ACC112 (cell line): ENCODE measurements around the gene SGIP1.
"Not testable (repeated sequence)": the region's sequence is repeated elsewhere in the genome, so short reads cannot be mapped to it uniquely, and the experiment has no call there.

Experiments
- H2AFZ ChIP-seq: fragments of 200-600 bp; sonication (generic); one replicate; pipeline ENCODE4 v1.6.0; 2017; ENCODE audit warnings: antibody characterized with exemption, low read length; ENCODE audit not compliant: unreplicated experiment
- H3K27ac ChIP-seq: fragments of 200-600 bp; sonication (generic); 2 replicates; pipeline ENCODE4 v1.5.1; 2014; ENCODE audit warnings: low read depth, mild to moderate bottlenecking, antibody characterized with exemption, low read length, moderate library complexity
- H3K27me3 ChIP-seq: fragments of 200-600 bp; sonication (generic); 2 replicates; pipeline ENCODE4 v1.6.1; 2014; ENCODE audit warnings: mild to moderate bottlenecking, antibody characterized with exemption, low read length, moderate library complexity, mixed read lengths; ENCODE audit not compliant: insufficient read depth
- H3K36me3 ChIP-seq: fragments of 200-600 bp; sonication (generic); 2 replicates; pipeline ENCODE4 v1.6.1; 2016; ENCODE audit warnings: mild to moderate bottlenecking, antibody characterized with exemption, low read length, moderate library complexity, mixed read lengths; ENCODE audit not compliant: insufficient read depth
- H3K4me1 ChIP-seq: fragments of 200-600 bp; sonication (generic); one replicate; pipeline ENCODE4 v1.6.1; 2016; ENCODE audit warnings: low read length, mixed read lengths; ENCODE audit not compliant: insufficient read depth, unreplicated experiment, control insufficient read depth
- H3K4me3 ChIP-seq: fragments of 200-600 bp; sonication (generic); 2 replicates; pipeline ENCODE4 v1.5.1; 2014; ENCODE audit warnings: mild to moderate bottlenecking, low read depth, low read length
- H3K79me2 ChIP-seq: fragments of 200-600 bp; sonication (generic); one replicate; pipeline ENCODE4 v1.6.0; 2016; ENCODE audit warnings: low read length; ENCODE audit not compliant: control insufficient read depth, unreplicated experiment, insufficient read depth

SGIP1 gene

DNA sequence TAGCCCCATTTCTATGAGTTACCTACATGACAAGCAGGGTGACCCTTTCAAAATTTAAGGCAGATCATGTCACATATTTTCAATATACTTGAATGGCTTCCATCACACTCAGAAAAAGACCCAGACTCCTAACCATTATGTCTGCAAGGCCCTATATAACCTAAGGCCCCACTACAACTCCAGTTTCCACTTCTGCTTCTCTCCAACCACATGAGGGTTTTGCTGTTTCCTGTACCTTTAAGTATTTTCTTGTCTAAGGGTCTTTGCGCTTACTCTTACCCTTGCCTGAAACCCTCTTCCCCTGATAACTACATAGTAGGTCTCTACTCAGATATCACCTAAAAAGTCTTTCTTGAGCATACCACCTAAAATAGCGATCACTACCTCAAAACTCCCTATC, 46.1 kb downstream of the SGIP1 start:
- H3K27ac ChIP-seq, result no peak overlapping the region
- peaks cover 10% of the 10 kb centered on the region for H3K4me1 ChIP-seq
- H3K79me2 ChIP-seq, result no peaks in the 10 kb centered on the region
- no peak overlapping the region for H2AFZ ChIP-seq
- no peak overlapping the region for H3K4me3 ChIP-seq
- no peaks in the 10 kb centered on the region for H3K36me3 ChIP-seq
- no peaks in the 10 kb centered on the region for H3K27me3 ChIP-seq

DNA sequence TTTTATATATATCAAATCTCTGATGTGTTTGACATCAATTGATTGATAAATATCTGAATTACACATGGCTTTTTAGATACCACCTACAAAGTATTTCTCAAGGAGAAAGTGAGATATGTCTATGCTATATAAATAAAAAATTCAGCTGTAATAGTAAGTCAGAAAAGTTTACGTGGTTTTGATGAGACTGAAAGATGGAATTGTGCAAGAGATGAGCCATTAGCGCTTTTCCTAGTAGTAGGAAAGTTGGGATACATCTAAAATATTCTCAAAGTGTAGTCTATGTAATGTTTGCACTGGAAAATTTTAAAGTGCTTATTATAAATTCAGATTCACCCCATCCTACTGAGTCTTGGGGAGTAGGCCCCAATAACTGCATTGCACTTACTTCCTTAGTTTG, 49.1 kb downstream of the SGIP1 start:
- H3K27me3 ChIP-seq, result no peaks in the 10 kb centered on the region
- no peak overlapping the region for H3K27ac ChIP-seq
- no peaks in the 10 kb centered on the region for H3K4me1 ChIP-seq
- H3K79me2 ChIP-seq, result no peaks in the 10 kb centered on the region
- H3K4me3 ChIP-seq, result no peak overlapping the region
- no peak overlapping the region for H2AFZ ChIP-seq
- H3K36me3 ChIP-seq, result no peaks in the 10 kb centered on the region

DNA sequence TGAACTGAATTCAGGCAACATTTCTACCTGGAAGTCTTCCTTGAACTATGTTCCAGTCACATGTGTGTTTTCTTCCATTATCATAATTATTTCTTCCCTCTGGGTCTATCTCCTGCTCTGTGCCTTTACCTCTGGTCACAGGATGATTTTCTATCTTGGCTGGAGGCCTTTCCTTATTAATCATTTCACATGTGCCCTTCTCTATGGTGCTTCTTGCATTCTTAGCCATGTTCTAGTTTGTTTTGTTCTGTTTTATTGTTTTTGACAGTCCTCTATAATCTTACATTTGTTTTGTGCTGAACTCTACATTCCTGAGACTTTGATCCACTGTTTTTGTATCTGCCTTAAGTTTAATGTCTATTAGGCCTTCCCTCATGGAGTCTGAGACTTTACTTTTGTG, 51.0 kb downstream of the SGIP1 start:
- no peaks in the 10 kb centered on the region for H3K79me2 ChIP-seq
- no peaks in the 10 kb centered on the region for H3K36me3 ChIP-seq
- H3K4me3 ChIP-seq, result no peak overlapping the region
- H3K27me3 ChIP-seq, result no peaks in the 10 kb centered on the region
- no peaks in the 10 kb centered on the region for H3K4me1 ChIP-seq
- no peak overlapping the region for H3K27ac ChIP-seq
- no peak overlapping the region for H2AFZ ChIP-seq

DNA sequence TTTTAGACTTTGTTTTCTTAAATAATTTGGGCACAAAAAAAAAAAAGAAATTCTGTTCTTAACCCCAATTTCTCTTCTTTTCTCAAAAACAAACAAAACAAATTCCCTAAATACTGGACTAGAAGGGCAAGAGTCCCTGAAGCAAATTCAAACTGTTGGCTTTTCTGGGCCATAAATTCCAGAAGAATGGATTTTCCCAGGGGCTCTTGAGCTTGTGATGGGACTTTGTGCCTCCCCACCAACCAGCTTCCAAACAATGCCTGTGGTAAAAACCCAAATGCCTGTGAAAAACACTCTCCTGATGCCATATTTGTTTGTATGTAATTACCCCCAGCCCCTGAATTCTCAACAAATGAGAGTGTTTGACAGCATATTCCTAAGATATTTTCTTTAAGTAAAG, 55.4 kb downstream of the SGIP1 start:
- H3K4me1 ChIP-seq, result no peaks in the 10 kb centered on the region
- H3K36me3 ChIP-seq, result no peaks in the 10 kb centered on the region
- no peaks in the 10 kb centered on the region for H3K79me2 ChIP-seq
- no peak overlapping the region for H2AFZ ChIP-seq
- H3K4me3 ChIP-seq, result no peak overlapping the region
- no peak overlapping the region for H3K27ac ChIP-seq
- H3K27me3 ChIP-seq, result no peaks in the 10 kb centered on the region

- not testable (repeated sequence) for H3K27me3 ChIP-seq, H3K79me2 ChIP-seq, H3K27ac ChIP-seq, H3K36me3 ChIP-seq, H3K4me1 ChIP-seq, H3K4me3 ChIP-seq, H2AFZ ChIP-seq
Observed at GRCh38 chr1:66592106-66592507, 58.2 kb downstream of the SGIP1 start.

DNA sequence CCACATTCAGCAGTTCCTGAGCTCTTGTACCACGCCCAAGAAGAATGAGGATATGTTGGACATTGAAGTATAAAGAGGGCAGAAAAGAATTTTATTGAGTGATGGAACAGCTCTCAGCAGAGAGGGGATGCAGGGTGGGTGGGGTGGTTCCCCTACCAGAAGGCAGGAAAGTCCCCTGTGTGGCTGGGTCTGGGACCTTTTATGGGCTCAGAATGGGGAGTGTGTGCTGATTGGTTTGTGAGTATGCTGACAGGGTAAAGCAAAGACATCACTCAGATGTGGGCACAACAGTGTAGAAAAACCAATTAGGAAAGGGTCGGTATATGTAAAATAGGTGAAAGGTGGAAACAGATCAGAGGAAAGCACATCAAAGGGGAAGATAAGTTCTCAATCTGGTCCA, 62.2 kb downstream of the SGIP1 start:
- Histone ChIP-seq H2AFZ (no peak overlapping the region), H3K4me3 (no peak overlapping the region), H3K36me3 (no peaks in the 10 kb centered on the region), H3K27ac (no peak overlapping the region), H3K27me3 (no peaks in the 10 kb centered on the region), H3K79me2 (no peaks in the 10 kb centered on the region), H3K4me1 (peaks cover 17% of the 10 kb centered on the region)

GRCh38 chr1:66597500-66597899, 63.5 kb downstream of the SGIP1 start:
- Histone ChIP-seq H3K27ac (no peak overlapping the region), H3K27me3 (no peaks in the 10 kb centered on the region), H3K36me3 (no peaks in the 10 kb centered on the region), H3K79me2 (no peaks in the 10 kb centered on the region), H3K4me3 (no peak overlapping the region), H2AFZ (no peak overlapping the region), H3K4me1 (peaks cover 17% of the 10 kb centered on the region)

DNA sequence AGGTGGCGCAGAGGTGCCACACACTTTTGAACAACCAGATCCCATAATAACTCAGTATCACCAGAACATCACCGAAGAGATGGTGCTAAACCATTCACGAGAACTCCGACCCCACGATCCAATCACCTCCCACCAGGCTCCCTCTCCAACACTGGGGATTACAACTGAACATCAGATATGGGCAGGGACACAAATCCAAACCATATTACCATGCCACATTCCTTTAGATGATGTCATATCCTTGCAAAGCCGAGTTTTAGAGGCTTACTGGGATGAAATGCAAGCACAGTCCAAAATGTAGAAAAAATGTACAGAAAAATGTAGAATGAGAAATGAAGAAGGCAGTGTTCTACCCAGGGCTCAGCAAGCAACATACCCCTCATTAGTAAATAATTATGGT, 64.7 kb downstream of the SGIP1 start:
- no peaks in the 10 kb centered on the region for H3K79me2 ChIP-seq
- peak overlapping the region; percentile 10 for H2AFZ ChIP-seq
- peaks cover 17% of the 10 kb centered on the region for H3K4me1 ChIP-seq
- H3K27me3 ChIP-seq, result no peaks in the 10 kb centered on the region
- peak overlapping the region; percentile 34 for H3K27ac ChIP-seq
- H3K36me3 ChIP-seq, result no peaks in the 10 kb centered on the region
- no peak overlapping the region for H3K4me3 ChIP-seq

GRCh38 chr1:66599346-66599745, 65.4 kb downstream of the SGIP1 start:
- no peaks in the 10 kb centered on the region for H3K79me2 ChIP-seq
- H3K27ac ChIP-seq, result peak overlapping the region; percentile 34
- no peak overlapping the region for H3K4me3 ChIP-seq
- no peaks in the 10 kb centered on the region for H3K36me3 ChIP-seq
- peak overlapping the region; percentile 10 for H2AFZ ChIP-seq
- H3K27me3 ChIP-seq, result no peaks in the 10 kb centered on the region
- H3K4me1 ChIP-seq, result peaks cover 17% of the 10 kb centered on the region

- H3K36me3 ChIP-seq, result no peaks in the 10 kb centered on the region
- peak overlapping the region; percentile 10 for H2AFZ ChIP-seq
- no peak overlapping the region for H3K27ac ChIP-seq
- no peak overlapping the region for H3K4me3 ChIP-seq
- peaks cover 17% of the 10 kb centered on the region for H3K4me1 ChIP-seq
- no peaks in the 10 kb centered on the region for H3K27me3 ChIP-seq
- H3K79me2 ChIP-seq, result no peaks in the 10 kb centered on the region
Observed at GRCh38 chr1:66599899-66600737, 66.2 kb downstream of the SGIP1 start.

- Histone ChIP-seq H3K4me3 (no peak overlapping the region), H3K27me3 (no peaks in the 10 kb centered on the region), H3K79me2 (no peaks in the 10 kb centered on the region), H3K4me1 (no peaks in the 10 kb centered on the region), H2AFZ (no peak overlapping the region), H3K36me3 (no peaks in the 10 kb centered on the region), H3K27ac (no peak overlapping the region)
Observed at GRCh38 chr1:66605419-66605997, 71.6 kb downstream of the SGIP1 start.
